SK-N-SH (cell line): ENCODE data around the gene CTNNB1. TPM values are rescaled to one million over a fixed set of nuclear protein-coding genes. Genes with fewer than 3 reads are reported as not detected.

Experiments used
- CTCF ChIA-PET: fragments of 300-600, 350-600 bp; formaldehyde crosslinking; extraction: SDS; loops from one replicate; lab custom pipeline; 2021; lab: Yijun Ruan, JAX
- POLR2A ChIA-PET: fragments of 350-600 bp; sonication (Branson Sonifier 250); formaldehyde crosslinking; extraction: SDS; loops from one replicate; lab custom pipeline; 2020; ENCODE audit warnings: antibody characterized with exemption, inconsistent platforms; lab: Yijun Ruan, JAX
- DNase-seq: peaks from one replicate; pipeline ENCODE4 v3.0.0; 2012
- H2AFZ ChIP-seq: fragments of 200-600 bp; sonication (generic); 2 replicates; pipeline ENCODE4 v1.8.1; 2016; ENCODE audit warnings: antibody characterized with exemption, mild to moderate bottlenecking, low read depth
- H3F3A ChIP-seq: fragments of 200-600 bp; sonication (generic); replicated peaks from 2 replicates; pipeline ENCODE3; 2016; ENCODE audit warnings: antibody characterized with exemption, mild to moderate bottlenecking; ENCODE audit not compliant: insufficient read depth
- H3K27ac ChIP-seq, 2 experiments: fragments of 200-500 bp in 1 of 2; fragments of 200-600 bp in 1 of 2; sonication (Bioruptor generic) in 1 of 2; sonication (generic), shearing (Covaris generic) in 1 of 2; 2 replicates each; pipeline versions ENCODE4 v1.5.1 to v1.6.1; 2014 to 2016; ENCODE audit warnings: low read depth in 2 of 2, inconsistent platforms in 1 of 2, low read length in 1 of 2, mild to moderate bottlenecking in 1 of 2, mixed read lengths in 1 of 2
- H3K27me3 ChIP-seq: fragments of 200-600 bp; sonication (generic), shearing (Covaris generic); 2 replicates; pipeline ENCODE4 v1.6.1; 2016; ENCODE audit warnings: mixed run types; ENCODE audit not compliant: insufficient read depth
- H3K36me3 ChIP-seq, 2 experiments: fragments of 200-500 bp in 1 of 2; fragments of 200-600 bp in 1 of 2; sonication (Bioruptor generic) in 1 of 2; sonication (generic) in 1 of 2; replicated peaks in 1 of 2; 2 replicates each; pipeline versions ENCODE3 to v1.5.1; 2014 to 2016; ENCODE audit warnings: low read length in 1 of 2, mild to moderate bottlenecking in 1 of 2; ENCODE audit not compliant: insufficient read depth in 2 of 2, control insufficient read depth in 1 of 2
- H3K4me1 ChIP-seq, 2 experiments: fragments of 200-500 bp in 1 of 2; fragments of 200-600 bp in 1 of 2; sonication (Bioruptor generic) in 1 of 2; sonication (generic), shearing (Covaris generic) in 1 of 2; 2 replicates each; pipeline versions ENCODE4 v1.5.1 to v1.6.1; 2014 to 2016; ENCODE audit warnings: low read depth in 1 of 2, low read length in 1 of 2, mixed run types in 1 of 2; ENCODE audit not compliant: insufficient read depth in 2 of 2, control insufficient read depth in 1 of 2
- H3K4me2 ChIP-seq: fragments of 200-600 bp; sonication (generic), shearing (Covaris generic); 2 replicates; pipeline ENCODE4 v1.6.1; 2017; ENCODE audit warnings: mixed run types
- H3K4me3 ChIP-seq, 2 experiments: fragments of 200-500 bp in 1 of 2; fragments of 200-600 bp in 1 of 2; sonication (Bioruptor generic) in 1 of 2; sonication (generic), shearing (Covaris generic) in 1 of 2; 2 replicates each; pipeline versions ENCODE4 v1.5.1 to v1.8.1; 2014 to 2016; ENCODE audit warnings: low read depth in 2 of 2, inconsistent platforms in 1 of 2, low read length in 1 of 2, mild to moderate bottlenecking in 1 of 2, mixed read lengths in 1 of 2, moderate library complexity in 1 of 2
- H3K79me2 ChIP-seq: fragments of 200-600 bp; sonication (generic); 2 replicates; pipeline ENCODE4 v1.8.1; 2017; ENCODE audit warnings: mild to moderate bottlenecking; ENCODE audit not compliant: insufficient read depth
- H3K9ac ChIP-seq: fragments of 200-600 bp; sonication (generic); 2 replicates; pipeline ENCODE4 v1.6.1; 2017; ENCODE audit warnings: mixed run types
- H3K9me2 ChIP-seq: fragments of 200-600 bp; sonication (generic); 2 replicates; pipeline ENCODE4 v1.6.1; 2017; ENCODE audit warnings: mixed run types
- H3K9me3 ChIP-seq: fragments of 200-600 bp; sonication (generic); 2 replicates; pipeline ENCODE4 v1.6.1; 2017; ENCODE audit warnings: mixed run types, mild to moderate bottlenecking, moderate library complexity
- H4K20me1 ChIP-seq: fragments of 200-600 bp; sonication (generic); 2 replicates; pipeline ENCODE4 v1.6.1; 2017; ENCODE audit warnings: mild to moderate bottlenecking, mixed run types; ENCODE audit not compliant: insufficient read depth
- CHD2 ChIP-seq: fragments of 150-350 bp; IDR thresholded peaks from 2 replicates; pipeline ENCODE4 v1.6.1; 2018; ENCODE audit warnings: low read length; ENCODE audit not compliant: partially characterized antibody
- ELF1 ChIP-seq: IDR thresholded peaks from 2 replicates; pipeline ENCODE4 v1.4.0; 2012
- EP300 ChIP-seq, 2 experiments: IDR thresholded peaks; 2 replicates each; pipeline versions ENCODE4 v1.4.0 to v1.6.1; 2012; ENCODE audit warnings: borderline replicate concordance in 1 of 2, low read depth in 1 of 2, low read length in 1 of 2
- EZH2phosphoT487 ChIP-seq: fragments of 200-600 bp; sonication (generic); IDR thresholded peaks from 2 replicates; pipeline ENCODE4 v1.6.1; 2017; ENCODE audit warnings: low read depth, mixed run types, mild to moderate bottlenecking, antibody characterized with exemption, moderate library complexity, borderline replicate concordance
- FOXM1 ChIP-seq: IDR thresholded peaks from 2 replicates; pipeline ENCODE4 v1.4.0; 2012; ENCODE audit warnings: low read depth, mild to moderate bottlenecking
- GABPA ChIP-seq: IDR thresholded peaks from 2 replicates; pipeline ENCODE4 v1.4.0; 2012; ENCODE audit warnings: low read depth, mild to moderate bottlenecking
- JUND ChIP-seq: IDR thresholded peaks from 2 replicates; pipeline ENCODE4 v1.4.0; 2012
- MEF2A ChIP-seq: IDR thresholded peaks from 2 replicates; pipeline ENCODE4 v1.4.0; 2012; ENCODE audit warnings: low read depth, borderline replicate concordance
- NRF1 ChIP-seq: IDR thresholded peaks from 2 replicates; pipeline ENCODE4 v1.6.1; 2012; ENCODE audit warnings: low read depth, mild to moderate bottlenecking, low read length
- PBX3 ChIP-seq: IDR thresholded peaks from 2 replicates; pipeline ENCODE4; 2012
- POLR2AphosphoS5 ChIP-seq: IDR thresholded peaks from 2 replicates; pipeline ENCODE4 v1.6.1; 2012; ENCODE audit warnings: low read depth, low read length
- REST ChIP-seq: IDR thresholded peaks from 2 replicates; pipeline ENCODE4 v1.6.1; 2012; ENCODE audit warnings: mild to moderate bottlenecking, low read depth, low read length, moderate library complexity
- RXRA ChIP-seq: IDR thresholded peaks from 2 replicates; pipeline ENCODE4 v1.4.0; 2012; ENCODE audit warnings: low read depth, mild to moderate bottlenecking, borderline replicate concordance
- SIN3A ChIP-seq: IDR thresholded peaks from 2 replicates; pipeline ENCODE4 v1.6.1; 2012; ENCODE audit warnings: low read depth, mild to moderate bottlenecking, low read length, moderate library complexity, borderline replicate concordance
- TAF1 ChIP-seq: IDR thresholded peaks from 2 replicates; pipeline ENCODE4 v1.6.1; 2012; ENCODE audit warnings: low read depth, mild to moderate bottlenecking, low read length, moderate library complexity, borderline replicate concordance
- YY1 ChIP-seq: IDR thresholded peaks from 2 replicates; pipeline ENCODE4 v1.4.0; 2012; ENCODE audit warnings: low read depth, mild to moderate bottlenecking
- WGBS: methylation state at CpG from one replicate; pipeline ENCODE4 v1.1.6; 2017; ENCODE audit warnings: low lambda C conversion rate; 5-methylcytosine and 5-hydroxymethylcytosine counted together
- polyA plus RNA-seq, 3 experiments: library from polyadenylated mRNA; depleted of rRNA; stranded (reverse); fragments of >200 nt; gene quantifications; 2 replicates each; pipeline ENCODE4 v1.2.3, GENCODE V29; 2012
- TF ChIP-seq, protein P1 (sequence below): IDR thresholded peaks from 2 replicates; pipeline ENCODE4 v1.4.0; 2012; ENCODE audit warnings: low read depth
- TF ChIP-seq, protein P2 (sequence below): fragments of 150-350 bp; IDR thresholded peaks from 2 replicates; pipeline ENCODE4 v1.6.1; 2017; ENCODE audit warnings: antibody characterized with exemption, low read length, low read depth, borderline replicate concordance
- TF ChIP-seq, protein P3 (sequence below): fragments of 200-600 bp; sonication (generic); IDR thresholded peaks from 2 replicates; pipeline ENCODE4 v1.6.1; 2017; ENCODE audit warnings: antibody characterized with exemption, mild to moderate bottlenecking, moderate library complexity
- TF ChIP-seq, protein P4 (sequence below): fragments of 150-350 bp; IDR thresholded peaks from 2 replicates; pipeline ENCODE4 v1.6.1; 2016; ENCODE audit warnings: mild to moderate bottlenecking, low read depth, low read length

The CTNNB1 gene
- polyA plus RNA-seq, 1 of the 3 experiments (the other 2 are of a cell fraction), result 178 TPM

- Histone ChIP-seq H3K4me2 (no peak overlapping the region), H3F3A (no peaks in the 10 kb centered on the region), H2AFZ (no peak overlapping the region), H3K9me2 (no peaks in the 10 kb centered on the region), H3K4me3 (no peak overlapping the region), H3K9me3 (no peaks in the 10 kb centered on the region), H3K36me3 (no peaks in the 10 kb centered on the region), H4K20me1 (no peaks in the 10 kb centered on the region), H3K9ac (no peak overlapping the region), H3K27me3 (no peaks in the 10 kb centered on the region; the same call in 1 of the 2 replicates), H3K4me1 (no peaks in the 10 kb centered on the region), H3K27ac (no peak overlapping the region), H3K79me2 (no peaks in the 10 kb centered on the region)
- CTCF ChIA-PET, result interaction anchor here (1.2 kb wide), 1 partner anchor 8 kb away, joined by 3 read pairs; no protein-coding TSS in a partner anchor
- DNase-seq, result no peak
- POLR2A ChIA-PET, result interaction anchor here (0.6 kb wide), 1 partner anchor 16 kb away, joined by 3 read pairs; no protein-coding TSS in a partner anchor
- TF ChIP-seq ELF1 (no peak), RXRA (no peak), FOXM1 (no peak), NRF1 (no peak), EZH2phosphoT487 (no peak), YY1 (no peak), POLR2AphosphoS5 (no peak), REST (no peak), PBX3 (no peak), SIN3A (no peak), GABPA (no peak), EP300 (IDR thresholded peaks at IDR 0.05; ENCODE audit: borderline replicate concordance in 1 of 2, low read depth in 1 of 2, low read length in 1 of 2) (no peak), TAF1 (no peak), MEF2A (no peak), JUND (no peak), CHD2 (no peak)
- TF ChIP-seq, protein P1, sequence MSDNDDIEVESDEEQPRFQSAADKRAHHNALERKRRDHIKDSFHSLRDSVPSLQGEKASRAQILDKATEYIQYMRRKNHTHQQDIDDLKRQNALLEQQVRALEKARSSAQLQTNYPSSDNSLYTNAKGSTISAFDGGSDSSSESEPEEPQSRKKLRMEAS, result no peak
- TF ChIP-seq, protein P2, sequence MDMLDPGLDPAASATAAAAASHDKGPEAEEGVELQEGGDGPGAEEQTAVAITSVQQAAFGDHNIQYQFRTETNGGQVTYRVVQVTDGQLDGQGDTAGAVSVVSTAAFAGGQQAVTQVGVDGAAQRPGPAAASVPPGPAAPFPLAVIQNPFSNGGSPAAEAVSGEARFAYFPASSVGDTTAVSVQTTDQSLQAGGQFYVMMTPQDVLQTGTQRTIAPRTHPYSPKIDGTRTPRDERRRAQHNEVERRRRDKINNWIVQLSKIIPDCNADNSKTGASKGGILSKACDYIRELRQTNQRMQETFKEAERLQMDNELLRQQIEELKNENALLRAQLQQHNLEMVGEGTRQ, result no peak
- TF ChIP-seq, protein P3, sequence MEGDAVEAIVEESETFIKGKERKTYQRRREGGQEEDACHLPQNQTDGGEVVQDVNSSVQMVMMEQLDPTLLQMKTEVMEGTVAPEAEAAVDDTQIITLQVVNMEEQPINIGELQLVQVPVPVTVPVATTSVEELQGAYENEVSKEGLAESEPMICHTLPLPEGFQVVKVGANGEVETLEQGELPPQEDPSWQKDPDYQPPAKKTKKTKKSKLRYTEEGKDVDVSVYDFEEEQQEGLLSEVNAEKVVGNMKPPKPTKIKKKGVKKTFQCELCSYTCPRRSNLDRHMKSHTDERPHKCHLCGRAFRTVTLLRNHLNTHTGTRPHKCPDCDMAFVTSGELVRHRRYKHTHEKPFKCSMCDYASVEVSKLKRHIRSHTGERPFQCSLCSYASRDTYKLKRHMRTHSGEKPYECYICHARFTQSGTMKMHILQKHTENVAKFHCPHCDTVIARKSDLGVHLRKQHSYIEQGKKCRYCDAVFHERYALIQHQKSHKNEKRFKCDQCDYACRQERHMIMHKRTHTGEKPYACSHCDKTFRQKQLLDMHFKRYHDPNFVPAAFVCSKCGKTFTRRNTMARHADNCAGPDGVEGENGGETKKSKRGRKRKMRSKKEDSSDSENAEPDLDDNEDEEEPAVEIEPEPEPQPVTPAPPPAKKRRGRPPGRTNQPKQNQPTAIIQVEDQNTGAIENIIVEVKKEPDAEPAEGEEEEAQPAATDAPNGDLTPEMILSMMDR, result no peak
- TF ChIP-seq, protein P4, sequence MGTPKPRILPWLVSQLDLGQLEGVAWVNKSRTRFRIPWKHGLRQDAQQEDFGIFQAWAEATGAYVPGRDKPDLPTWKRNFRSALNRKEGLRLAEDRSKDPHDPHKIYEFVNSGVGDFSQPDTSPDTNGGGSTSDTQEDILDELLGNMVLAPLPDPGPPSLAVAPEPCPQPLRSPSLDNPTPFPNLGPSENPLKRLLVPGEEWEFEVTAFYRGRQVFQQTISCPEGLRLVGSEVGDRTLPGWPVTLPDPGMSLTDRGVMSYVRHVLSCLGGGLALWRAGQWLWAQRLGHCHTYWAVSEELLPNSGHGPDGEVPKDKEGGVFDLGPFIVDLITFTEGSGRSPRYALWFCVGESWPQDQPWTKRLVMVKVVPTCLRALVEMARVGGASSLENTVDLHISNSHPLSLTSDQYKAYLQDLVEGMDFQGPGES, result no peak
- WGBS, result 27% methylated on average over 2 of the region's 2 CpGs
Observed at GRCh38 chr3:41178576-41178975, 20.7 kb upstream of the CTNNB1 start.
